Fibroblast of villous mesenchyme (primary cell): Measurements from ENCODE around the gene PALB2. TPM values are rescaled to one million over a fixed set of nuclear protein-coding genes. Genes with fewer than 3 reads are reported as not detected.
"Not testable (repeated sequence)": the region's sequence is repeated elsewhere in the genome, so short reads cannot be mapped to it uniquely, and the experiment has no call there.

ENCODE experiments used
- DNase-seq: peaks from one replicate; pipeline ENCODE4 v3.0.0-alpha.2; 2010; ENCODE audit warnings: low read depth
- H3K4me3 ChIP-seq: 2 replicates; pipeline ENCODE4 v1.5.1; 2011; ENCODE audit warnings: low read depth, mild to moderate bottlenecking, low read length
- CTCF ChIP-seq: IDR thresholded peaks from 2 replicates; pipeline ENCODE4 v1.5.1; 2012; ENCODE audit warnings: low read depth, mild to moderate bottlenecking, low read length; ENCODE audit not compliant: insufficient read depth
- total RNA-seq: library from RNA; depleted of rRNA; stranded (reverse); fragments of >200 nt; gene quantifications from 2 replicates; pipeline ENCODE4 v1.2.3, GENCODE V29; 2012

The PALB2 gene
- total RNA-seq, 1 donor, result 22.0 TPM

GRCh38 chr16:23642246-23642774 is 1.2 kb upstream of the PALB2 start:
- H3K4me3 ChIP-seq, result peak overlapping the region; percentile 97
- DNase-seq, result no peak
- TF ChIP-seq CTCF, result no peak

- H3K4me3 ChIP-seq, result peak overlapping the region; percentile 97
- DNase-seq, result no peak
- TF ChIP-seq CTCF, result no peak
Measured at GRCh38 chr16:23640615-23640930, 537 bp downstream of the PALB2 start.

- no peak for TF ChIP-seq CTCF
- peak; percentile 5 for DNase-seq
Measured at GRCh38 chr16:23635958-23636357, 5.2 kb downstream of the PALB2 start.

GRCh38 chr16:23634461-23635036 is 6.6 kb downstream of the PALB2 start:
- no peak for DNase-seq
- no peak overlapping the region for H3K4me3 ChIP-seq
- no peak for TF ChIP-seq CTCF

More at GRCh38 chr16:23635958-23636357, 5.2 kb downstream of the PALB2 start:
- H3K4me3 ChIP-seq, result no peak overlapping the region

GRCh38 chr16:23631874-23632273 is 9.2 kb downstream of the PALB2 start:
- not testable (repeated sequence) for H3K4me3 ChIP-seq, DNase-seq

- H3K4me3 ChIP-seq, result no peak overlapping the region
- DNase-seq, result no peak
- TF ChIP-seq CTCF, result no peak
Measured at GRCh38 chr16:23629516-23629915, 11.6 kb downstream of the PALB2 start.

GRCh38 chr16:23624092-23624491 is 17.0 kb downstream of the PALB2 start:
- no peak overlapping the region for H3K4me3 ChIP-seq
- no peak for DNase-seq
- no peak for TF ChIP-seq CTCF
